Ishikawa (cell line): ENCODE measurements around the gene CNTN4.

Source experiments
- CEBPB ChIP-seq: IDR thresholded peaks from 2 replicates; pipeline ENCODE4 v1.6.1; 2012
- EGR1 ChIP-seq: IDR thresholded peaks from 2 replicates; pipeline ENCODE4 v1.6.1; 2012
- EP300 ChIP-seq: IDR thresholded peaks from 2 replicates; pipeline ENCODE4 v1.6.1; 2012; ENCODE audit warnings: borderline replicate concordance
- FOXM1 ChIP-seq: IDR thresholded peaks from 2 replicates; pipeline ENCODE4 v1.6.1; 2012; ENCODE audit warnings: low read depth, borderline replicate concordance
- MAX ChIP-seq: IDR thresholded peaks from 2 replicates; pipeline ENCODE4 v1.6.1; 2012
- NFIC ChIP-seq: IDR thresholded peaks from 2 replicates; pipeline ENCODE4 v1.6.1; 2012
- RAD21 ChIP-seq: IDR thresholded peaks from 2 replicates; pipeline ENCODE4 v1.6.1; 2012; ENCODE audit warnings: low read depth
- REST ChIP-seq: IDR thresholded peaks from 2 replicates; pipeline ENCODE4 v1.6.1; 2012; ENCODE audit warnings: low read depth, mild to moderate bottlenecking
- TEAD4 ChIP-seq: IDR thresholded peaks from 2 replicates; pipeline ENCODE4 v1.6.1; 2012
- USF1 ChIP-seq: IDR thresholded peaks from 2 replicates; pipeline ENCODE4 v1.6.1; 2012
- YY1 ChIP-seq: IDR thresholded peaks from 2 replicates; pipeline ENCODE4 v1.6.1; 2012; ENCODE audit warnings: low read depth

GRCh38 chr3:2711081-2711480, 612.4 kb downstream of the CNTN4 start:
- TF ChIP-seq CEBPB = no peak
- TF ChIP-seq EP300 = no peak
- no peak for TF ChIP-seq EGR1
- TF ChIP-seq YY1 = no peak
- no peak for TF ChIP-seq REST
- no peak for TF ChIP-seq MAX
- TF ChIP-seq TEAD4 = no peak
- no peak for TF ChIP-seq FOXM1
- TF ChIP-seq NFIC = no peak
- no peak for TF ChIP-seq USF1
- TF ChIP-seq RAD21 = no peak
